GM12878 (cell line): ENCODE results near the gene ITGAL. TPM values are rescaled to one million over a fixed set of nuclear protein-coding genes. Genes with fewer than 3 reads are reported as not detected.

Experiments used
- ATAC-seq: fragments of 200-7000 bp; cut with Tn5 transposase; 3 replicates; pipeline ENCODE4 v1.9.1; 2020; ENCODE audit warnings: mild to moderate bottlenecking, moderate library complexity
- BruUV-seq: library from RNA; stranded (reverse); fragments of 400-500 nt; replicated peaks from 2 replicates; lab custom pipeline; 2021; lab: Mats Ljungman, UMichigan
- CTCF ChIA-PET: fragments of 300-600 bp; sonication (Branson Sonifier 250); formaldehyde crosslinking; extraction: SDS; loops from one replicate; lab custom pipeline; 2021; ENCODE audit warnings: inconsistent platforms; lab: Yijun Ruan, JAX
- POLR2A ChIA-PET: fragments of 350-600 bp; formaldehyde crosslinking; extraction: SDS; loops from one replicate; lab custom pipeline; 2021; ENCODE audit warnings: inconsistent platforms; lab: Charles Lee
- RAD21 ChIA-PET: fragments of 300-600 bp; sonication (Branson Sonifier 250); formaldehyde crosslinking; loops from one replicate; lab custom pipeline; 2023; ENCODE audit warnings: antibody characterized with exemption; ENCODE audit not compliant: unreplicated experiment; lab: Charles Lee
- SMC1A ChIA-PET: fragments of 300-600 bp; sonication (Branson Sonifier 250); formaldehyde crosslinking; loops from one replicate; lab custom pipeline; 2023; ENCODE audit not compliant: unreplicated experiment, uncharacterized antibody; lab: Charles Lee
- DNase-seq: peaks from one replicate; pipeline ENCODE4 v3.0.0-alpha.2; 2011; ENCODE audit warnings: low read depth, low spot score
- FAIRE-seq: peaks from 3 replicates; lab custom pipeline; 2011; peaks lifted over from hg19 to GRCh38; lab: Jason Lieb, UNC
- H2AFZ ChIP-seq: 2 replicates; pipeline ENCODE4 v1.6.0; 2011; ENCODE audit warnings: low read depth, low read length, control low read depth; ENCODE audit not compliant: control insufficient read depth
- H3K27ac ChIP-seq: 2 replicates; pipeline ENCODE4 v1.5.1; 2011; ENCODE audit warnings: control low read depth; ENCODE audit not compliant: control insufficient read depth, insufficient read depth
- H3K27me3 ChIP-seq, 2 experiments: replicated peaks in 1 of 2; 2 replicates each; pipeline versions ENCODE4 v1.6.0 to v1.6.1; 2011; ENCODE audit warnings: low read length in 1 of 2; ENCODE audit not compliant: control insufficient read depth in 2 of 2, insufficient read depth in 2 of 2
- H3K36me3 ChIP-seq, 2 experiments: 2 replicates each; pipeline ENCODE4 v1.5.1; 2011; ENCODE audit warnings: low read length in 1 of 2; ENCODE audit not compliant: control insufficient read depth in 2 of 2, insufficient read depth in 2 of 2
- H3K4me1 ChIP-seq: 2 replicates; pipeline ENCODE4 v1.6.1; 2011; ENCODE audit warnings: mild to moderate bottlenecking, low read length, moderate library complexity, mixed read lengths; ENCODE audit not compliant: control insufficient read depth, insufficient read depth
- H3K4me2 ChIP-seq: 2 replicates; pipeline ENCODE4 v1.6.0; 2011; ENCODE audit warnings: control low read depth; ENCODE audit not compliant: control insufficient read depth, insufficient read depth
- H3K4me3 ChIP-seq: fragments of 200-600 bp; sonication (generic); 2 replicates; pipeline ENCODE4 v1.5.1; 2016
- H3K79me2 ChIP-seq: 2 replicates; pipeline ENCODE4 v1.6.0; 2011; ENCODE audit warnings: low read length; ENCODE audit not compliant: control insufficient read depth, insufficient read depth
- H3K9ac ChIP-seq: 2 replicates; pipeline ENCODE4 v1.8.0; 2011; ENCODE audit warnings: low read length, control low read depth, mixed read lengths; ENCODE audit not compliant: control insufficient read depth, insufficient read depth
- H3K9me3 ChIP-seq: replicated peaks from 3 replicates; pipeline ENCODE4 v1.5.1; 2011; ENCODE audit warnings: mild to moderate bottlenecking, low read length; ENCODE audit not compliant: control insufficient read depth, insufficient read depth
- H4K20me1 ChIP-seq: 2 replicates; pipeline ENCODE4 v1.6.0; 2011; ENCODE audit not compliant: control insufficient read depth, insufficient read depth
- BCL3 ChIP-seq: IDR thresholded peaks from 2 replicates; pipeline ENCODE4 v1.6.1; 2011; ENCODE audit warnings: borderline replicate concordance, low read depth, mild to moderate bottlenecking, moderate library complexity, low read length; ENCODE audit not compliant: insufficient read depth, poor library complexity, severe bottlenecking
- BHLHE40 ChIP-seq, 2 experiments: fragments of 450-650 bp in 1 of 2; IDR thresholded peaks; 2 replicates each; pipeline ENCODE4 v1.6.1; 2011 to 2017; ENCODE audit warnings: low read depth in 2 of 2, borderline replicate concordance in 1 of 2, improper control_type of control experiment in 1 of 2, low read length in 1 of 2, mild to moderate bottlenecking in 1 of 2
- BRCA1 ChIP-seq: IDR thresholded peaks from 2 replicates; pipeline ENCODE4 v1.6.1; 2011; ENCODE audit warnings: low read depth, low read length, improper control_type of control experiment
- EED ChIP-seq: sonication (generic); IDR thresholded peaks from 2 replicates; pipeline ENCODE4 v1.6.1; 2016; ENCODE audit warnings: antibody characterized with exemption, low read depth
- ETV6 ChIP-seq, 2 experiments: fragments of 450-650 bp in 1 of 2; IDR thresholded peaks in 1 of 2; conservative IDR thresholded peaks in 1 of 2; 2 replicates each; pipeline ENCODE4 v1.6.1; 2014; ENCODE audit warnings: antibody characterized with exemption in 1 of 2, borderline replicate concordance in 1 of 2, low read depth in 1 of 2, mild to moderate bottlenecking in 1 of 2, moderate library complexity in 1 of 2
- FOXM1 ChIP-seq: IDR thresholded peaks from 2 replicates; pipeline ENCODE4 v1.6.1; 2012; ENCODE audit warnings: low read depth, mild to moderate bottlenecking, inconsistent platforms, low read length, moderate library complexity
- GABPA ChIP-seq: IDR thresholded peaks from 2 replicates; pipeline ENCODE4 v1.6.1; 2014; ENCODE audit warnings: antibody characterized with exemption, low read depth, mild to moderate bottlenecking, inconsistent platforms
- JUNB ChIP-seq: IDR thresholded peaks from 2 replicates; pipeline ENCODE4 v1.6.1; 2016; ENCODE audit warnings: antibody characterized with exemption, mild to moderate bottlenecking
- JUND ChIP-seq: IDR thresholded peaks from 2 replicates; pipeline ENCODE4 v1.6.1; 2012; ENCODE audit warnings: low read depth, mild to moderate bottlenecking, low read length, improper control_type of control experiment, moderate library complexity
- MTA2 ChIP-seq: fragments of 450-650 bp; IDR thresholded peaks from 2 replicates; pipeline ENCODE4 v1.6.1; 2016; ENCODE audit warnings: low read depth, mild to moderate bottlenecking, moderate library complexity
- MXI1 ChIP-seq: fragments of 150-350 bp; IDR thresholded peaks from 2 replicates; pipeline ENCODE4 v1.6.1; 2011; ENCODE audit warnings: low read depth, mild to moderate bottlenecking, inconsistent platforms, low read length, improper control_type of control experiment
- NBN ChIP-seq: fragments of 450-650 bp; IDR thresholded peaks from 2 replicates; pipeline ENCODE4 v1.6.1; 2016
- RAD21 ChIP-seq: IDR thresholded peaks from 2 replicates; pipeline ENCODE4 v1.6.1; 2011; ENCODE audit warnings: mild to moderate bottlenecking, low read depth, low read length, moderate library complexity; ENCODE audit not compliant: insufficient read depth
- RB1 ChIP-seq: fragments of 450-650 bp; formaldehyde crosslinking; IDR thresholded peaks from 2 replicates; pipeline ENCODE4 v1.6.1; 2017; ENCODE audit warnings: mild to moderate bottlenecking, borderline replicate concordance
- SMC3 ChIP-seq: IDR thresholded peaks from 2 replicates; pipeline ENCODE4 v1.6.1; 2011; ENCODE audit warnings: low read length, improper control_type of control experiment, borderline replicate concordance
- SUZ12 ChIP-seq: fragments of 200-600 bp; sonication (generic); IDR thresholded peaks from one replicate; pipeline ENCODE4 v1.6.1; 2018; ENCODE audit warnings: antibody characterized with exemption, mild to moderate bottlenecking; ENCODE audit not compliant: unreplicated experiment
- USF2 ChIP-seq: IDR thresholded peaks from 2 replicates; pipeline ENCODE4 v1.6.1; 2011; ENCODE audit warnings: low read depth, low read length, improper control_type of control experiment, borderline replicate concordance
- WGBS: methylation state at CpG from one replicate; pipeline ENCODE4 v1.1.6; 2016; ENCODE audit warnings: low lambda C conversion rate; ENCODE audit not compliant: insufficient replicate concordance, insufficient coverage; ENCODE audit errors: missing lambda C conversion rate; 5-methylcytosine and 5-hydroxymethylcytosine counted together
- in situ Hi-C: fragments of 300-500 bp; cut with MboI; formaldehyde crosslinking; loops from 9 replicates; pipeline ENCODE4 v1.14.3; 2018; ENCODE audit warnings: mixed read lengths
- intact Hi-C: fragments of 100-400 bp; cut with micrococcal nuclease; formaldehyde crosslinking; loops from one replicate; pipeline ENCODE4 v1.14.2; 2022; ENCODE audit not compliant: unreplicated experiment
- polyA plus RNA-seq, 11 experiments: library from polyadenylated mRNA; depleted of rRNA in 4 of 11; unstranded in 6 of 11; stranded (reverse) in 5 of 11; fragments of >200 nt; fragmentation: Nextera tagmentation in 4 of 11; fragmentation: Illumina TruSeq in 1 of 11; extraction: Ambion mirVana in 4 of 11; extraction: Trizol in 1 of 11; gene quantifications; 1 replicate in 1 of 11; 2 replicates in 10 of 11; pipeline versions ENCODE4 v1.2.1 to v1.2.3, GENCODE V29; 2011 to 2016; ENCODE audit warnings: inconsistent platforms in 2 of 11, missing spikeins in 2 of 11, low read depth in 1 of 11
- total RNA-seq, 4 experiments: library from RNA; depleted of rRNA in 3 of 4; stranded (reverse); fragments of >200 nt in 3 of 4; fragmentation: Illumina TruSeq in 1 of 4; extraction: Trizol in 1 of 4; gene quantifications; 2 replicates each; pipeline versions ENCODE4 v1.2.1 to v1.2.3, GENCODE V29; 2013 to 2021

The ITGAL gene
- total and polyA plus RNA-seq, 10 of the 15 experiments (the other 5 are each of a cell fraction or from before 2014, with no cell fraction given) = 10.7 to 170 (median 96.9) TPM

GRCh38 chr16:30470632-30470995 is 1.9 kb upstream of the ITGAL start:
- H3K27ac ChIP-seq = peak overlapping the region; percentile 90
- peak overlapping the region; percentile 64 for H3K4me2 ChIP-seq
- peaks cover 40% of the 10 kb centered on the region for H3K4me1 ChIP-seq
- in situ Hi-C loops = loop anchor here (25.0 kb wide), 1 partner anchor 1417 kb away; no protein-coding TSS in a partner anchor
- DNase-seq = no peak
- POLR2A ChIA-PET = interaction anchor here (0.8 to 11.0 kb wide), 5 partner anchors 10 to 188 kb away, joined by 3 to 367 read pairs (median 3); partner anchors contain the start of gene DCTPP1
- H3K9me3 ChIP-seq = no peaks in the 10 kb centered on the region; the same call in 2 of the 3 replicates
- no peaks in the 10 kb centered on the region for H4K20me1 ChIP-seq
- SMC1A ChIA-PET = interaction anchor here (2.9 to 11.2 kb wide), 3 partner anchors 17 to 65 kb away, joined by 15 to 431 read pairs (median 40); partner anchors contain the start of genes DCTPP1, SEPHS2 and ZNF747
- no TSS peak for BruUV-seq
- peak overlapping the region; percentile 59; the same call in 1 of the 2 replicates for H3K9ac ChIP-seq
- FAIRE-seq = no peak
- 21% methylated on average over 8 of the region's 8 CpGs for WGBS
- TF ChIP-seq MXI1 (no peak), NBN (no peak), MTA2 (no peak), GABPA (no peak), USF2 (no peak), RB1 (no peak), FOXM1 (no peak), JUNB (no peak), BCL3 (no peak), SMC3 (no peak), RAD21 (no peak), BHLHE40 (IDR thresholded peaks at IDR 0.05; ENCODE audit: borderline replicate concordance in 1 of 2, low read depth in 2 of 2, low read length in 1 of 2) (no peak), ETV6 (conservative IDR thresholded peaks at IDR 0.05 in 1 of 2, IDR thresholded peaks at IDR 0.05 in 1 of 2; ENCODE audit: borderline replicate concordance in 1 of 2, low read depth in 1 of 2) (no peak), BRCA1 (no peak), EED (no peak), SUZ12 (no peak), JUND (no peak)
- H2AFZ ChIP-seq = no peak overlapping the region
- no peak overlapping the region for H3K4me3 ChIP-seq
- CTCF ChIA-PET = interaction anchor here (1.1 to 7.5 kb wide), 4 partner anchors 12 to 41 kb away, joined by 4 to 125 read pairs (median 21); partner anchors contain the start of gene DCTPP1
- H3K27me3 ChIP-seq = no peaks in the 10 kb centered on the region
- no peak for ATAC-seq
- intact Hi-C loops = no loop called here
- RAD21 ChIA-PET = interaction anchor here (0.6 to 11.0 kb wide), 6 partner anchors 12 to 65 kb away, joined by 3 to 307 read pairs (median 6); partner anchors contain the start of gene DCTPP1
- H3K79me2 ChIP-seq = peaks cover 27% of the 10 kb centered on the region
- H3K36me3 ChIP-seq = peaks cover 4% of the 10 kb centered on the region in 2 experiments; a peak in 2 of 4 replicates
